Kidney (tissue), 14 donors: ENCODE results near the gene SEC22A. TPM values are rescaled to one million over a fixed set of nuclear protein-coding genes. Genes with fewer than 3 reads are reported as not detected.
A peak's percentile ranks its signal among the peaks of the same experiment; 100 is the strongest.

Experiments used
- DNase-seq, 5 donors: peaks; one replicate each; pipeline ENCODE4 v3.0.0-alpha.2; 2013 to 2020
- FAIRE-seq: peaks from 2 replicates; lab custom pipeline; 2012; peaks lifted over from hg19 to GRCh38; lab: Jason Lieb, UNC
- H3K27ac ChIP-seq, 2 donors: one replicate each; pipeline ENCODE4 v1.7.0; 2013; ENCODE audit warnings: low read depth in 2 of 2, low read length in 2 of 2, inconsistent platforms in 1 of 2
- H3K27me3 ChIP-seq: one replicate; pipeline ENCODE4 v1.7.1; 2013; ENCODE audit warnings: low read length, inconsistent platforms; ENCODE audit not compliant: control insufficient read depth, insufficient read depth
- H3K36me3 ChIP-seq, 3 donors: one replicate each; pipeline versions ENCODE4 v1.7.0 to v1.7.1; 2013; ENCODE audit warnings: low read length in 3 of 3, control low read depth in 1 of 3, inconsistent platforms in 1 of 3; ENCODE audit not compliant: insufficient read depth in 3 of 3, control insufficient read depth in 2 of 3
- H3K4me1 ChIP-seq, 3 donors: one replicate each; pipeline versions ENCODE4 v1.7.0 to v1.7.1; 2013; ENCODE audit warnings: low read length in 3 of 3, inconsistent platforms in 1 of 3, low read depth in 1 of 3; ENCODE audit not compliant: control insufficient read depth in 2 of 3, insufficient read depth in 2 of 3
- H3K4me3 ChIP-seq, 3 donors: one replicate each; pipeline versions ENCODE4 v1.7.0 to v1.8.1; 2013; ENCODE audit warnings: low read length in 3 of 3, control low read depth in 1 of 3, inconsistent platforms in 1 of 3
- H3K9ac ChIP-seq, 3 donors: one replicate each; pipeline versions ENCODE4 v1.7.0 to v1.7.1; 2013; ENCODE audit warnings: low read length in 3 of 3, control low read depth in 1 of 3, inconsistent platforms in 1 of 3
- H3K9me3 ChIP-seq, 3 donors: one replicate each; pipeline versions ENCODE4 v1.7.0 to v1.7.1; 2013; ENCODE audit warnings: low read length in 3 of 3, control low read depth in 1 of 3, inconsistent platforms in 1 of 3; ENCODE audit not compliant: control insufficient read depth in 2 of 3, insufficient read depth in 1 of 3
- intact Hi-C: fragments of 100-400 bp; cut with DNase I; formaldehyde crosslinking; loops from one replicate; pipeline ENCODE4 v1.11.1; 2022
- polyA plus RNA-seq: library from polyadenylated mRNA; stranded (reverse); fragments of 350-450 nt; fragmentation: Illumina TruSeq; extraction: RNeasy Lipid Tissue Mini Kit (QIAGEN cat#74804); gene quantifications from one replicate; pipeline ENCODE4 v1.2.3, GENCODE V29; 2014; ENCODE audit warnings: low read depth, low replicate concordance; ENCODE audit not compliant: insufficient read depth
- total RNA-seq: library from RNA; stranded (reverse); fragmentation: NEBNext Ultra II Directional; extraction: Animal tissue kit (Norgen Biotek cat#: 25700); gene quantifications from one replicate; pipeline ENCODE4 v1.2.1, GENCODE V29; 2021
- TF ChIP-seq, protein P1 (sequence below): IDR thresholded peaks from 3 replicates; pipeline ENCODE4 v1.5.1; 2012; ENCODE audit warnings: mild to moderate bottlenecking, moderate library complexity, borderline replicate concordance; ENCODE audit not compliant: insufficient read depth; ENCODE audit errors: extremely low read depth
- donor health status: control.
- donor health status: control.
- donor health status: control.
- donor health status: control.
- donor health status: control.
- donor health status: DM: yes; HTN: yes; CAD: no.
- donor health status: Normal renal cell carcinoma (clear cell type).

SEC22A gene
- total and polyA plus RNA-seq, 2 donors from 2014 or later, result 14.8 to 18.6 TPM

- H3K9me3 ChIP-seq, result no peaks in the 10 kb centered on the region
- peaks cover 0 to 6% (median 2%) of the 10 kb centered on the region in 3 donors for H3K36me3 ChIP-seq
- FAIRE-seq (no peak), DNase-seq (no peak)
- no peak overlapping the region for H3K9ac ChIP-seq
- H3K4me1 ChIP-seq, result no peaks in the 10 kb centered on the region
- no peak overlapping the region for H3K27ac ChIP-seq
- no peak overlapping the region for H3K4me3 ChIP-seq
- TF ChIP-seq, protein P1, sequence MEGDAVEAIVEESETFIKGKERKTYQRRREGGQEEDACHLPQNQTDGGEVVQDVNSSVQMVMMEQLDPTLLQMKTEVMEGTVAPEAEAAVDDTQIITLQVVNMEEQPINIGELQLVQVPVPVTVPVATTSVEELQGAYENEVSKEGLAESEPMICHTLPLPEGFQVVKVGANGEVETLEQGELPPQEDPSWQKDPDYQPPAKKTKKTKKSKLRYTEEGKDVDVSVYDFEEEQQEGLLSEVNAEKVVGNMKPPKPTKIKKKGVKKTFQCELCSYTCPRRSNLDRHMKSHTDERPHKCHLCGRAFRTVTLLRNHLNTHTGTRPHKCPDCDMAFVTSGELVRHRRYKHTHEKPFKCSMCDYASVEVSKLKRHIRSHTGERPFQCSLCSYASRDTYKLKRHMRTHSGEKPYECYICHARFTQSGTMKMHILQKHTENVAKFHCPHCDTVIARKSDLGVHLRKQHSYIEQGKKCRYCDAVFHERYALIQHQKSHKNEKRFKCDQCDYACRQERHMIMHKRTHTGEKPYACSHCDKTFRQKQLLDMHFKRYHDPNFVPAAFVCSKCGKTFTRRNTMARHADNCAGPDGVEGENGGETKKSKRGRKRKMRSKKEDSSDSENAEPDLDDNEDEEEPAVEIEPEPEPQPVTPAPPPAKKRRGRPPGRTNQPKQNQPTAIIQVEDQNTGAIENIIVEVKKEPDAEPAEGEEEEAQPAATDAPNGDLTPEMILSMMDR, result no peak
- intact Hi-C loops, result no loop called here
- H3K27me3 ChIP-seq, result no peaks in the 10 kb centered on the region
Observed at GRCh38 chr3:123285066-123285465, 83.3 kb downstream of the SEC22A start.

GRCh38 chr3:123285479-123285878 is 83.7 kb downstream of the SEC22A start:
- Histone ChIP-seq H3K27ac (no peak overlapping the region), H3K36me3 (peaks cover 0 to 7% (median 2%) of the 10 kb centered on the region in 3 donors), H3K4me1 (no peaks in the 10 kb centered on the region), H3K9ac (no peak overlapping the region), H3K9me3 (no peaks in the 10 kb centered on the region), H3K4me3 (no peak overlapping the region), H3K27me3 (no peaks in the 10 kb centered on the region)
- intact Hi-C loops, result no loop called here
- TF ChIP-seq, protein P1, result no peak
- DNase-seq (peak in 2 of 5 donors; percentile 3 to 19), FAIRE-seq (no peak)

DNA sequence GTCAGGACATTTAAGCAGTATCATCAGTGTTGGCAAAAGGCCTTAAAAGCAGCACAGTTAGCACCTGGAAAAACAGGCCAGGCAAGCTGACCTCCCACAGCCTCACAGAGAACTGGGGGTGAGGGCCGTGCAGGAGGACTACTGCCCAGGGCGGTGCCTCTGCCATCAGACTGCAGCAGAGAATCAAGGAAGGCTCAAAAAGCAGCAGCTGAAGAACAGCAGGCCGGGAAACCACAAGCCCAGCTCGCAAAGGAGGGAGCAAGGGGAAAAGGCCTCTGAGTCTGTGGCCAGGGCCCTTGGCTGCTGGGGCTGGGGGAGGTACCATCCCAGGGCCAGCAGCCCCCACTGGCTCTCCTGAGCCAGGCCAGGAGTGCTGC is 84.2 kb downstream of the SEC22A start:
- Histone ChIP-seq H3K9ac (no peak overlapping the region), H3K9me3 (no peaks in the 10 kb centered on the region), H3K4me3 (no peak overlapping the region), H3K27me3 (no peaks in the 10 kb centered on the region), H3K27ac (no peak overlapping the region), H3K4me1 (no peaks in the 10 kb centered on the region), H3K36me3 (peaks cover 0 to 7% (median 2%) of the 10 kb centered on the region in 3 donors)
- DNase-seq (peak in 1 of 5 donors; percentile 30), FAIRE-seq (no peak)
- intact Hi-C loops, result no loop called here
- TF ChIP-seq, protein P1, result no peak

- intact Hi-C loops, result no loop called here
- no peaks in the 10 kb centered on the region for H3K4me1 ChIP-seq
- TF ChIP-seq, protein P1, result peak; percentile 54
- FAIRE-seq (no peak), DNase-seq (peak in 4 of 5 donors; percentile 60 to 85 (median 72))
- no peak overlapping the region for H3K4me3 ChIP-seq
- peaks cover 0 to 7% (median 2%) of the 10 kb centered on the region in 3 donors for H3K36me3 ChIP-seq
- H3K9me3 ChIP-seq, result no peaks in the 10 kb centered on the region
- no peak overlapping the region for H3K9ac ChIP-seq
- H3K27ac ChIP-seq, result no peak overlapping the region
- H3K27me3 ChIP-seq, result no peaks in the 10 kb centered on the region
Observed at GRCh38 chr3:123286308-123287023, 84.7 kb downstream of the SEC22A start.
